Ureter (tissue), 1 donor: ENCODE results near the gene URB1. TPM values are rescaled to one million over a fixed set of nuclear protein-coding genes. Genes with fewer than 3 reads are reported as not detected.

Experiments
- DNase-seq: peaks from one replicate; pipeline ENCODE4 v3.0.0-alpha.2; 2020; ENCODE audit warnings: low spot score
- total RNA-seq: library from RNA; stranded (reverse); gene quantifications from one replicate; pipeline ENCODE4 v1.2.4, GENCODE V29; 2023
- donor health status: DM: yes; HTN: yes; CAD: no.

URB1 gene
- total RNA-seq, 1 donor from 2014 or later = 34.6 TPM

DNA sequence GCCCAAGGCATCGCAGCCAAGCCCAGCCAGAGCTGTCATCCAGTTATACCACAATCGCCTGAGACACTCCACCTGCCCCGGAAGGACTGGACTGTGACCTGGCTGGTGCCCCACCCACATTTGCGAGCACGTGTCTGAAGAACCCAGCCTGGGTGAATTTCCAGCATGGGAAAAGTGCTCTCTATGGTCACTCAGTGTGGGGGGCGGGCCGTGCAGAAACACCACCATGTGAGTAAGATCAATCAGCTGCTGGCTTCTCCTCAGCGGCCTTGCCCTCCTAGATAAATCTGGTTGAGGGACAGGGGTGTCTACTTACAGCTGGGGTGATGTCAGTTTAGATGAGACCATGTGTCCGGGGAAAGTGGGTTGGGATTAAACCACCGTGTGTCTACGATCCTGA is 44.8 kb downstream of the URB1 start:
- DNase-seq = no peak

DNA sequence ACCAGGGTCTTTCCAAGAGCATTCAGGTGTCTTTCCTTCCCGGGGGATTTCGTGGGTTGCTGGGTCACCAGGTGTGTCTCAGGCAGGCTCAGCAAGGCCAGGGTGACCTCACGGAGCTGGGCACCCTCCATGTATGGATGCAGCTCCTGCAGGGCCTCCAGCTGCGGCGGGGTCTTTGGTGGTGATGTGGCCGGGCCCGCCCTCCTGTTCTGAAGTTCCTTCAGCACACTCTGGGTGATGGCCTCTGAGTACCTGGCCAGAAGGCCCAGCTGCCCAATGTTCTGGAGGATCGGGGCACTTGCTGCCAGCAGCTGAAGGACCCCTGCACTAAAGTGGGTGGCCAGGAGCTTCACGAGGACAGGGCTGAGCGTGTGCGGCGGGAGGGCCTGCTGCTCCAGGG is 45.5 kb downstream of the URB1 start:
- no peak for DNase-seq

DNA sequence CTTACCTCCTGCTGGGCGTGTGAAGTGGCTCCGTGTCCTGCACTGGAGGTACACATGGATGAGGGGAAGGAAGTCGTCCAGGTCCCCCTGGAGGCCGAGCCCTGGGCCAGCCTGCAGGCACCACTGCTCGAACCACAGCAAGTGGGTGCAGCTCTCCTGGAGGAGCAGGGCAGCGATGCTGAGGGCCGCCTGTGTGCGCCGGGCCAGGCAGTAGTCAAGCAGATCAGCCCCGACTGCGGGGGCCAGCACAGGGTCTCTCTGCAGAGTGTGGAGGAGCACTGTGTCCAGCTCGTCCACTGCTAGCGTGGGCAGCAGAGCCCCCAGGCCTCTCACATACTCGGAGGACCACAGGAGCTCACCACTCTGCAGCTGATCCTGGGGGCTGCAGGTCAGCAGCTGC is 45.9 kb downstream of the URB1 start:
- no peak for DNase-seq

DNA sequence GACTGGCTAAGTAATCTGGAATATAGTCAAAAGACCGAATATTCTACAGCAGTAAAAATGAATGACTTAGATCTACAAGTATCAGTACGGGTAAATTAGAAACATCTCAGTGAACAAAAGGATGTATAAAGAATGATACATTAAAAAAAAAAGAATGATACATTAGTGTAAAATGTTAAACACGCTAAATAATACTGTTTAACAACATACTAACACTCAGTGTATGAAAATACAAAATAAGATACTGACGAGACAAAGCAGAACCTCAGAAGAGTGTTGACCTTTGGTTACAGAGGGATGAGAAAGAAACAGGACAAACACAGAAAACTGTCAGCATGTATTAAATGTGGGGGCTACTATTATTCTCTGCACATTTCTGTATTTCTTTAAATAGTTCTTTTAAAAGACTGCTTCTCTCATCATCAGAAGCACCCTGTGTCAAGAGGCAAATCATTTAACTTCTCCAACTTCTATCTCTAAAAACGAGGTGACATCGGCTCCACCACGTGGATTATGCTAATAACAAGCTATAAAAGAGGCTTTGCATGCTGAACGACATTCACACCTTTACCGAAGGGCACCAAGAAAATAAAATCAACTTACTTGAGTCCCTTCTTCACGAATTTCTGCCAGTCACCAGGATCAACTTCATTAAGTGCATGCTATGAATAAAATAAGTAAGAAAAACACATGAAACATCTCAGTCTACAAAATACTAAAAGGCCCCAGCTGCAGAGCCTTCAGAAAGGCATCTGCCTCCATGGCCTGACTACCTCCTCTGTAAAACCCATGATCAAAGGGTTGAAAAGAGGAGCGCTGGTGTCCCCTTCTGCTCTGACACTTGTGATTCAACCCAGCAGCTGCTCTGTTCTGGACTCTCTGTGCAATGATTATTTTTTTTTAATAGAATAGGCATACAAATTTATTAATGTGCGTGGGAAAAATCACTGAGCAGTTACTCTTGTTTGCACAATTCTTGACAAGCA is 51.7 kb downstream of the URB1 start:
- DNase-seq = no peak

DNA sequence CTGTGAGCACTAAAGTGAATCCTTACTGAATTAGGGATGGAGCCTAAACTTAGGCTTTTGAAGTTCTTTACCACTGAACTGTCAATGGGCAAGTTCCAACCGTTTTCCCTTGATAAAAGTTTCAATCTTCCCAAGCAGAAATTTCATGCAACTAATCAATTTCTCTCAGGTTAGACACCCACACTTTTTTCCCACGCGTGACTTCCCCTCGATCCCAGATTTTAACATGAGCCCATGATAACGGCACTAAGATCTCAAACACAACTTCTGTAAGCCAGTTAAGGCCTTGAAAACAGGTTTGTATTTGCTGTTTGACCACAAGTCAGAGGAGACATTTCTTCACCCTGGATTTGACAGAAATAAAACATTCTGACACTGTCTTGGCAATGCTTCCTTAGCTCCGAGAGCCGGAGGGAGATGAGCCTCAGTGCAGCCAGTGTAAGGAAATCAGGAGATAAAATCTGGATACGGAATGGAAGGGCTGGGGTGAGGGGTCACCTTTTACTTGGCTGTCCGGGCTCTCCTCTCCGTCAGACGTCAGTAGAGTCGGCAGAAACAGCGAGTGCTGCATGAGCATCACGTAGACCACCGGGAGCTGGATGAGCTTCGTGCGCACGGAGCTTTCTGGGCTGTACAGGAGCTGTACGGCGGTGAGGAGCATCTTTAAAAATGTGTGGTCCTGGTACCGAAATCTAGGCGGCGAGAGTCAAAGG is 54.4 kb downstream of the URB1 start:
- no peak for DNase-seq

DNA sequence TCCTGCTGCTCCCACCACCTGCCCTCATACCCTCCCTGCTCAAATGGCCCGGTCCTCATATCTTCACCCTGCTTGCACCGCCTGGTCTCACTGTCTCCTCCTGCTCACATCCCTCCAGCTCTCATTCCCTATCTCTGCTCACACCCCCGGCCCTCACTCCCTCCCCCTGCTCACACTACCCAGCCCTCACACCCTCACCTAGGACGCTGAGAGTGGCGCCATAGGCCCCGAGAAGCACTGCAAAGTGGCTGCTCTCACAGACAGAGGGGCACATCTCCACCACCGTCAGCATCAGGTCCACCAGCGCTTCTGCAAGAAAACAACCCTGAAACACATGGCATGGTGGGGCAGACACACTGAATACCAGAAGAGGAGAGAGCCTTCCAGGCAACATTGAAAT is 55.6 kb downstream of the URB1 start:
- no peak for DNase-seq

DNA sequence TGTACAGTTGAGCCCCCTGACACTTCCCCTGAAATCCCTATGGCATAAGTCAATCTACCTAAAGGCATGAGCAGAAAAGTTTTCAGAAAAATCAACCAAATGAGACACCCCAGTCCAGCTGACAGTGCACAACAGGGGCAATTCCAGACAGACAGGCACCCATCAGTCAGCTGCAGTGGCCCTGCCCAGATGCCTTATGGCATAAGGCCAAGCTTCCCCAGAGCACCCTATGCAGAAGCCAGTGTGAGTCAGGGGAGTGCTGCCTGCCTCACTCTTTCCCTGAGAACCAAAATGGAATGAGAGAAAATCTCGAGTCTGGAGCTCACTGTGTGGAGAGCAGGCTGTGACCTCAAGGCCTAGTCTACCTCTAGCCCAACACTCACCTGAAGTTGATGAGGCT is 56.1 kb downstream of the URB1 start:
- no peak for DNase-seq

DNA sequence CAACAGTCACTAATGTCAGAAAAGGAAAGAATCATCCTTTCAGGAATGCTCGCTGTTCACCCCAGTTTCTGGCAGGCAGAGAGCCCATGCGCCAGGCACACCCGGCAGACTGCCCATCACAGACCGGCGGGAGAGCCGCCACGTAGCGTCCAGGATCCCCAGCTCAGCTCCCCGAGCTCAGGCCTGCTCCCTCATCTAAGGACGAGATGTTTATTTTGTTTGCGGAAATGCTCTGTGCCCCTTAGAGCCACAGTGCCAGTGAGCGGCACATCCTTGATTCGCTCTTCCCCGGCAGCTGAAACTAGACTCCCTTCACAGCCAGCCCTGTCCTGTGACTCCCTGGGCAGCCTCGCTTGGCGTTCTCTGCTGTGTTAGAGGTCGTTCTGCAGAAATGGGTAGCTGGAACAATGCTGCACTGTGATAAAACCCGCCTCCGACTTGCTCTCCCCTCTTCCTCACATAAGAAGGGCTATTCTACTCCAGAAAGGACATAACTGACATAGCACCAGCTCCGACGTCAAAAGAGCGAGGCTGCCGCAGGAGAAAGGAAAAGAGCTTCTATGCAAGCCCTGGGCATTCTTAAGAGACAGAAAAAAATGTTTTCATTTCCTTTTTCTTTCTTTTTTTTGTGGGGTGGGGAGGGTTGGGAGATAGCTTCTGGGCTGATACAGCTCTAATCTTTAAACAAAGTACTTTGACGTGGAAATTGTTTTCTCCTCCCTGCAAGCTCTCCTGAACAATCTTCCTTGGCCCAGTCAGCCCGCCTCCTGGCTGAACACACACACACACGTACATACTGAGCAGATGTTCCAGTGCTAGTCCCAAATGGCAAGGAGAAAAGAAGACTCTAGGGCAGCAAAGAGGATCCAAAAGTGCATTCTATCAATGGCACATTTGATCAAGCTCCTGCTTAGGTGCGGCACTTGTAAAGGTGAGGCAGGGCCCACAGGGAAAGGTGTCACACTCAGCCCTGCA is 56.9 kb downstream of the URB1 start:
- no peak for DNase-seq

DNA sequence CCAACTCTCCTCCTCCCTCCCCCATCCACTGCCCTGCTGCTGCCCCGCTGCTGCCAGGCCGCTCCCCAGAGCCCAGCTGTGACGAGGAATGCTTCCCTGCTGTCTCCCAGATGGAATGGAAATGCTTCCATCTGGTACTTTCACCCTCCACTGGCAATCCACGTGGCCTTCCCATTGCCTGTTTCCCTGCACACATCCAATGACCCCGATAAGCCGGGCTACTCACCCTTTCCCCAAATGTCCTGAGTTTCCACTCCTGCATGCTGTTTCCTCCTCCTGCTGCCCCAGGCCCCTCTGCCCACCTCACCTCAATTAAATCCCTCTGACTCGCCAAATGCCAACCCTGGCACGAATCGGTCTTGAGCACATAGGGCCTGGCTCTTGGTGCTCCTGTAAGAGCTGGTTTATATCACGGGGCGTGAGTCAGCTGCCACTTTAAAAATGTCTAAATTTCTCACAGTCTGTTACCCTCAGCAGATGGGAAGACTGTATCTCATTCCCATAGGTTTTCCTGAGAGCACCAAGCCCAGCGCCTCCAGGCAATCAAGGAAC is 57.8 kb downstream of the URB1 start:
- no peak for DNase-seq

DNA sequence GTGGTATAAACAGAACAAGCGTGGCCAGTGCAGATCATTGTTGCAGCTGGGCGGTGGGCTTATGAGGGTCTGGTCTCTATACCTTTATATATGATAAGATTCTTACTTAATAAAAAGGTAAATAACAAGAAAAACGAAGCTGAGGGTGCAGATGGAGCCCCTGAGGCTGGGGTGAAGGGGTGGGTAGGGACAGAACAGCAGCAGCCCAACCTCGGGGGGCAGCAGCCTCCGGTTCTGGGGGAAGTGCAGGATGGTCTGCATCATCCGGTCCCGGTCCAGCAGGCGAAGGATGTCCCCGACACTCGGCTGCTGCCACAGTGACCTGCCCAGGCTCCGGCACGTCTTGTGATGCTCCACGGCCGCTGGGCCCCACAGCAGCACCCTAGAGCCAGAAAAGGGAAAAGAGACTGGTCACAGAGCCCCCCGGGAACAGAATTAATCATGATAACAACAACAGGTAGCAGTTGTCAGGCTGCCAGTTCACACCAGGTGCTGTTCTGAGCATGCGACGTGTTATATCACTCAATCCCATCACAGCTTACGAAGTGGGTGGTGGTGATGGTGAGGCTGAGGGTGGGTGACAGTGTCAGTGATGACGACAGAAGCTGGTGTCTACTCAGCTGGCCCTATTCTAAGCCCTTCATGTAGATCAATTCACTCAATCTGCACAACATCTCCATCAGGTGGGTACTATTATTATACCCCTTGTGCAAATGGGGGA is 58.7 kb downstream of the URB1 start:
- DNase-seq = no peak

DNA sequence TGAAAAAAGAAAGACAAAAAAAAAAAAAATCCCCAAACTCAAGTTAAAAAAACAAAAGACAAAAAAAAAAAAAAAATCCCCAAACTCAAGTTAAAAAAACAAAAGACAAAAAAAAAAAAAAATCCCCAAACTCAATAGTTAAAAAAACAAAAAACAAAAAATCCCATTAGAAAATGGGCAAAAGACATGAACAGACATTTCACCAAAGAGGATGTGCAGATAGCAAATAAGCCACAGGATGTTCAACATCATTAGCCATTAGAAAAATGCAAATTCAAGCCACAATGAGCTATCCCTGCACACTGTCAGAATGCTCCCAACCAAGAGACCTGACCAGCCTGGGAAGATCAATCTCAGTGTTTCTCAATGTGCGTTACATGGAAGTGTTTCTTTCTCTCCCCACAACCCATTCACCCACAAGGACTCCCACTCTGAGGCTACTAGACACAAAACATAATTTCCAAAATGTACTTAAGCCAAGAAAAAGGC is 60.3 kb downstream of the URB1 start:
- no peak for DNase-seq

DNA sequence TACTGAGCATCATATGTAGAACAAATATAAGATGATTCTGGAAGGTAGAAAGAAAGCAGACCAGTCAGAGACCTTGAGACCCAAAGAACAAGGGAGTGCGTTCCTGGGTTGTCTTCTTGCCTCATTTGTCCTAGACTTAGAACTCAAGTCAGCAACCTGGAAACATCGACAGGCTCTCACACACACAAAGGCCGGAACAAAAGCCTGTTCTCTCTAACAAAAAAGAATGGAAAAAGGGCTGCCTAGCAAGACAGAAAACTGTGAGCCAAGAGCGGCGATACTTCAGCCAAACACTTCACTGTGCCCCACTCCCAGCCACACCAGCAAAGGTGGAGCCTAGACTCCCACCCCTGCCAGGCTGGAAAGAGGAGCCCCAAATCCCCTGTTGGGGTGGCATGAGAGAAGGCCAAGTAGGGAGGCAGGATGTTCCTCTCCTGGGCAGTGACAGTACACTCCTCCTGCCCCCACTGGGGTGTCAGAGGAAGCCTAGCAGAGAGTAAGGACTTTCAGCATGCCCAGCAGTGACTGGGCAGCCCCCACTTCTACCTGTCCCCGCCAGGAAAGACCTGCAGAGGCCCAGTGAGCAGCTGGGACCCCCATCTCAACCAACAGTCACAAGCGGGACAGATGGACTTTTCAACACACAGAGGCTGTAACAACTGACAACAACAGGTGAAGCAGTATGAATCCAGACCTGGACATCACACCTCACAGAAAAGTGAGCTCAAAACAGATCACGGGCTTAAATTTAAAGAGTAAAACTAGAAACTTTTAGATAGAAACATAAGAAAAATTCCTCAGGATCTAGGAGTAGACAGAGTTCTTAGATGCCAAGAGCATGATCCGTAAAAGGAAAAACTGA is 61.1 kb downstream of the URB1 start:
- no peak for DNase-seq

DNA sequence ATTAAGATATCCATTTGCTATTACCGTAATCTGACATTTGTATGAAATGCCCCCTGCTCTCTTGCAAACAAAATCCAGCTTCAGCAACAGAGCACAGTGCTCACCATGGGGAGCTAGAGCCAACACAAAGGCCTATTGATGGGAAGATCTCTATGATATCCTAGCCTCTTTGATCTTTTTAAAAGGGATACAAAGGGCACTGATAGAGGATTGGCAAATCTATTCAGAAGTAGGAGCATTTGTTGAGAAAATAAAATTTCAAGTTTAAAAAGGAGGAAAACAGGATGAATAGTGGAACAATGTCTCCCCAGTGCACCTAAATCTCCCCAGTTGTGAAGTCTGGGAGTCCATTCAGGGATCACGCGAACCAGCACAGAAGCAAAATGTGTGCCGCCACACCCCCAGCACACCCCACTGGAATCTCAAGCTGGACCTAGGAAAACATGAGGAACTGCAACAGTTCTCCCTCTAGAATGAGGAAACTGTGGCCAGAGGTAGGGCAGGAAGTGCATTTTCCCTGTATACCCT is 62.0 kb downstream of the URB1 start:
- DNase-seq = no peak

DNA sequence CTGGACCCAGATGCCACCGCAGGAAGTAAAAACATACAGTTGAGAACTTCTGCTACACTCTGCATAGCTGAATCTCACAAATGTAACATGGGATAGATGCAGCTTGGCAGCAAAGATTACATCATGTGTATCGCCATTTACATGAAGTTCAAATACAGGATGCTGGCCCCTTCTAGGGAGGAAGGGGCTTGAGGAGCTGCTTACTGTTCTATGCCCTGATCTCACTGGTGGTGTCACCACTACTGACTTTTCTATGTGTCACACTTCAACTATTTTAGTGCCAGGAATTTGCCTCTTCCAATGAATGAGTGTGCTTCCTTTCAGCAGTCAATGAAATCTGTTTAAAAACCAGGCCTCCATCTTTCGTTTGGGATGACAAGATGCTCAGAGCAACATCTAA is 63.0 kb downstream of the URB1 start:
- DNase-seq = no peak

DNA sequence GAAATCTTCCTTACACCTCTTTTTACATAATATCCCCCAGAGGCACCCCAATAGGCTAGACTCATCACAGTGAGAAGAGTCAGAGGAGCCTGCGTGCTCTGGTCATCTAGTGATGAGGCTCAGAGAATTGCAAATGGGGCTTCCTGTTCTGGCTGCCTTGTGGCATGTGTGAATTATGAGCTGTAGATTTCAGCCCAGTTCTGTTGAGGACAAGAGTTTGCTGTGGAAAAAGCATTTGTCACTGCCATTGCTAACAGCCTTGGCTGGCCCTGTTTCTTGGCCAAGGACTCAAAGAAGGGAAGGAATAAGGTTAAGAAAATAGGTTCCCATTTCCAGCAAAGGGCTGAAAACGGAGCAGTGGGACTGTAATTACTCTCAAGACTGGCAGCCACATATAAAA is 63.5 kb downstream of the URB1 start:
- DNase-seq = no peak

DNA sequence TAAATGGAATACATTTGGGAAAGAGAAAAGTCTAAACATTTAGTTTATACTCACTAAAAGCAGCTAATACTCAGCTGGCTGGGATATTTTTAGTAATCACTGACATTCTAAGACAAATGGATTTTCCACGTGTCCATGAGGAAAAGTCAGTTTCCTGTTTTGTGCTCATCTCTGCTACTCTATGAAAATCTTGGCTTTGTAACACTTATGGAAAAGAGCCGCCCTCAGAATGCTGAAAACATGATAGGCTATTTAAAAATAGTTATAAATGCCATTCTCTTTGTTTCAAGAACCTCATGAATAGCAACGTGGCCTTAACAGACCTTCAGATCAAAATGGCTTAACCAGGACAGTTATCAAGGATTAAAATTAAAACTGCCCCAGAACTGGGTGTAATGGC is 64.2 kb downstream of the URB1 start:
- no peak for DNase-seq

DNA sequence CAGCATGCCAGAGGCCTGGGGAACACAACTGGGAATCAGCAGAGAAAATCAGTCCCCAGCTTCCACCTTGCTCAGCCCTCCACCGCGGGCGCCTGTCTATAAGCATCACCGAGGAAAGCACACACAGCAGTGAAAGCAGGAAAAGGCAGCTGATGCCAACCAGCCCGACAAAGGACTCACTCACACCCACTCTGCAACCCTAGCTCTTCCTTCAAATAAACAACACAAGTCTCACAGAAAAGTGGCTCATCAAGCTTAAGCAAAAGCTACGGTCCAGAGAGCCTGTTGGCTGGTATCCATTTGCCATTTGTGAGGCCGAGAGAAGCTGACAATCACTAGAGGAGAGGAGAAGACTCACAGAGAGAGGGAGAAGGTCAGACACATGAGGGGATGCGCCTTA is 67.1 kb downstream of the URB1 start:
- DNase-seq = no peak

DNA sequence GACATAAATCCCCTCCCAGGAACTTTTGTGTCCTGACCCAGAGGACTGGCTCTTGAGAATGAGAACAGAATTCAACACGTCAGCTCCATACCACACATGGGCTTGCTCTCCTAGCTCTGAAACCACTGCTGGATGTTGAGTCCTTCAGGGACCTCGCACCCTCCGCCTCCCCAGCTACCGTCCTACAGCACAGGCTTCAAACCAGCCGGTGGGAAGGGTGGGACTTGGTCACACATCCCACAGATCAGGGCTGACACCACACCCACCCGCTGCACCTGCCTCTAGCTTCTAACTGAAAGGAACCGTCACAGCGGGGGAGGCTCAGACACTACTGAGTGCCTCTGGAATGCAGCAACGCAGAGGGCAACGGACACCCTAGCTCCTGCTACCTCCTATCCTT is 70.1 kb downstream of the URB1 start:
- no peak for DNase-seq

DNA sequence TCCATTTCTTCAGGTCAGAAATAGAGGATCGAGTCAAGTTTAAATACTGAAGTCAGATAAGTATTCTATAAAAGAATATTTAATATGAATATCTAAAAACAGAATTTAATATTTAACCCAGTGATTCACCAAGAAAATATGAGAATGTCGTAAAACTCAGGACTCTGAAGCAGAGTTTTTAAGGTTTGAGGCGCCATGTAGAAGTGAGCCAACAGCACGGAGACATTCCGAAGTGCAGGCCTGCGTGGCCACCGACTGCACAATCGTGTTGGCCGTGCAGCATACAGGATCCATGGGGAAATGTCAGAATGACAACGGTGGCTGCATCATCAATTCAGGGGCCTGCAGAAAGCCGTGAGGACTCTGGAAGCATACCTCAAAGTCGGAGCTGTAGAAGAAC is 70.7 kb downstream of the URB1 start:
- no peak for DNase-seq

DNA sequence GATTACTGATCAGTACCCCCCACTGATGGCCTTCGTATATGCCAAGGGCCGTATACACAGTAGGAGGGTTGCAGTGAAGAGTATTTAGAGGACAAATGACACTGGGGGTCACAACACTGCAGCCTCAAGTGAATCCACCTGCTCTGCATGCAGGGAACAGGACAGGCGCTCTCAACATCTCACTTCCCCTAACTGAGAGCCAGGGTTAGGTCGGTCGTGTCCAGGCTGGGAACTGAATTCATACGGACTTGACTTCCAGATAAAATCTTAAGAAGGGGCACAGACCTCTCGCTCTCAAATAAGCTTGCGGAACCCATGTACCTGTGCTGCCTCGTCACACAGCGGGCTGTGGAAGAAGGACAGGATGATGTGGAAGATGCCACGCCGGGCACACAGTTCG is 71.3 kb downstream of the URB1 start:
- no peak for DNase-seq
